Measurements from ENCODE around the gene CADPS2. TPM values are rescaled to one million over a fixed set of nuclear protein-coding genes. Genes with fewer than 3 reads are reported as not detected.

Gene CADPS2
- total and polyA plus RNA-seq, 10 of the 15 experiments (the other 5 are each of a cell fraction or from before 2014, with no cell fraction given), result 0.05 to 7.5 (median 0.25) TPM

GRCh38 chr7:122544463-122544862 lies 341.8 kb downstream of the CADPS2 start:
- Histone ChIP-seq H3K27me3 (replicated peaks in 1 of 2; ENCODE audit: control insufficient read depth in 2 of 2, insufficient read depth in 2 of 2, low read length in 1 of 2) (no peaks in the 10 kb centered on the region), H3K9ac (ENCODE audit: control insufficient read depth, insufficient read depth, low read length) (no peak overlapping the region), H3K4me1 (ENCODE audit: control insufficient read depth, insufficient read depth, low read length) (peaks cover 2% of the 10 kb centered on the region; the same call in 1 of the 2 replicates), H3K79me2 (ENCODE audit: control insufficient read depth, insufficient read depth, low read length) (no peaks in the 10 kb centered on the region), H3K27ac (ENCODE audit: control insufficient read depth, insufficient read depth) (no peak overlapping the region), H2AFZ (ENCODE audit: control insufficient read depth, low read depth, low read length) (no peak overlapping the region), H3K9me3 (replicated peaks; ENCODE audit: control insufficient read depth, insufficient read depth, low read length) (no peaks in the 10 kb centered on the region), H3K4me2 (ENCODE audit: control insufficient read depth, insufficient read depth) (no peak overlapping the region), H3K4me3 (no peak overlapping the region), H4K20me1 (ENCODE audit: control insufficient read depth, insufficient read depth) (no peaks in the 10 kb centered on the region), H3K36me3 (ENCODE audit: control insufficient read depth in 2 of 2, insufficient read depth in 2 of 2, low read length in 1 of 2) (no peaks in the 10 kb centered on the region)
- SMC1A ChIA-PET (ENCODE audit: uncharacterized antibody, unreplicated experiment), result interaction anchor here (0.7 to 2.2 kb wide), 12 partner anchors 11 to 613 kb away, joined by 3 to 8 read pairs (median 4); no protein-coding TSS in a partner anchor
- no peak for FAIRE-seq
- in situ Hi-C loops (cut with MboI), result no loop called here
- WGBS (ENCODE audit: insufficient coverage, insufficient replicate concordance, low lambda C conversion rate, missing lambda C conversion rate), result 0% methylated on average over 2 of the region's 2 CpGs
- intact Hi-C loops (cut with micrococcal nuclease; ENCODE audit: unreplicated experiment), result loop anchor here (5.0 kb wide), 1 partner anchor 343 kb away; the partner anchor contains the start of gene CADPS2
- peak; percentile 49 for DNase-seq (ENCODE audit: low read depth, low spot score)
- CTCF ChIA-PET, result interaction anchor here (1.0 to 3.6 kb wide), 3 partner anchors 11 to 203 kb away, joined by 3 to 20 read pairs (median 3); no protein-coding TSS in a partner anchor
- POLR2A ChIA-PET, result no interaction called here
- ATAC-seq, result peak; percentile 99
- RAD21 ChIA-PET (ENCODE audit: unreplicated experiment), result interaction anchor here (0.6 to 2.1 kb wide), 5 partner anchors 11 to 250 kb away, joined by 3 to 9 read pairs (median 3); no protein-coding TSS in a partner anchor
- BruUV-seq (replicated peaks), result no TSS peak
- TF ChIP-seq BCLAF1 (IDR thresholded peaks at IDR 0.05) (no peak), SIX5 (IDR thresholded peaks at IDR 0.05; ENCODE audit: low read depth, low read length, severe bottlenecking) (no peak), MYB (IDR thresholded peaks at IDR 0.05; ENCODE audit: borderline replicate concordance, low read depth, low read length) (no peak), EGR1 (IDR thresholded peaks at IDR 0.05; ENCODE audit: borderline replicate concordance in 1 of 2, low read depth in 2 of 2, low read length in 2 of 2) (no peak), RB1 (IDR thresholded peaks at IDR 0.05; ENCODE audit: borderline replicate concordance) (no peak), FOXM1 (IDR thresholded peaks at IDR 0.05; ENCODE audit: low read depth, low read length) (no peak), NFYA (IDR thresholded peaks at IDR 0.05; ENCODE audit: borderline replicate concordance, low read depth, low read length) (no peak), JUND (IDR thresholded peaks at IDR 0.05; ENCODE audit: low read depth, low read length) (no peak), MYC (IDR thresholded peaks at IDR 0.05; ENCODE audit: insufficient read depth, insufficient read length, insufficient replicate concordance, low read length, severe bottlenecking) (no peak), SMAD1 (IDR thresholded peaks at IDR 0.05; ENCODE audit: low read depth, partially characterized antibody) (no peak), ASH2L (IDR thresholded peaks at IDR 0.05; ENCODE audit: borderline replicate concordance, low read depth) (no peak), CEBPZ (IDR thresholded peaks at IDR 0.05; ENCODE audit: low read depth, low read length) (no peak), ZNF687 (IDR thresholded peaks at IDR 0.05) (peak; percentile 98)
